Activated CD4-positive, alpha-beta T cell treated with anti-CD3 and anti-CD28 coated beads for 36 hours (primary cell): ENCODE results near the gene MMP2. TPM values are rescaled to one million over a fixed set of nuclear protein-coding genes. Genes with fewer than 3 reads are reported as not detected.

ENCODE experiments used
- ATAC-seq: fragments of 200-7000 bp; cut with Tn5 transposase; one replicate; pipeline ENCODE4 v1.10.0; 2021; ENCODE audit warnings: mild to moderate bottlenecking, moderate library complexity
- CTCF ChIA-PET: fragments of 350-600 bp; sonication (Branson Sonifier 250); formaldehyde crosslinking; loops from one replicate; lab custom pipeline; 2021; ENCODE audit warnings: antibody characterized with exemption; lab: Charles Lee
- POLR2A ChIA-PET: fragments of 350-600 bp; sonication (Branson Sonifier 250); formaldehyde crosslinking; loops from one replicate; lab custom pipeline; 2021; ENCODE audit warnings: antibody characterized with exemption, inconsistent platforms; lab: Charles Lee
- DNase-seq: peaks from one replicate; pipeline ENCODE4 v3.0.0-alpha.2; 2020
- H3K27ac Mint-ChIP-seq: one replicate; pipeline ENCODE4 v1.8.0; 2021; ENCODE audit warnings: mixed read lengths
- H3K27me3 Mint-ChIP-seq: one replicate; pipeline ENCODE4 v1.8.0; 2021; ENCODE audit warnings: mixed read lengths
- H3K36me3 Mint-ChIP-seq: one replicate; pipeline ENCODE4 v1.8.0; 2021; ENCODE audit warnings: low read depth, mixed read lengths
- H3K4me1 Mint-ChIP-seq: one replicate; pipeline ENCODE4 v1.8.0; 2021; ENCODE audit warnings: mixed read lengths
- H3K4me3 Mint-ChIP-seq: one replicate; pipeline ENCODE4 v1.8.0; 2021; ENCODE audit warnings: mild to moderate bottlenecking, moderate library complexity, mixed read lengths
- H3K9me3 Mint-ChIP-seq: one replicate; pipeline ENCODE4 v1.8.0; 2021; ENCODE audit warnings: low read depth, mixed read lengths
- intact Hi-C, 2 experiments: fragments of 100-400 bp; cut with DNase I in 1 of 2; cut with micrococcal nuclease in 1 of 2; formaldehyde crosslinking; loops; one replicate each; pipeline versions ENCODE4 v1.14.2 to v1.15.1; 2022 to 2024; cut with DNase I, micrococcal nuclease
- total RNA-seq, 2 experiments: library from RNA; stranded (reverse); gene quantifications; one replicate each; pipeline ENCODE4 v1.2.3, GENCODE V29; 2021

MMP2 gene
- total RNA-seq, 2 experiments from 2014 or later, result not detected

DNA sequence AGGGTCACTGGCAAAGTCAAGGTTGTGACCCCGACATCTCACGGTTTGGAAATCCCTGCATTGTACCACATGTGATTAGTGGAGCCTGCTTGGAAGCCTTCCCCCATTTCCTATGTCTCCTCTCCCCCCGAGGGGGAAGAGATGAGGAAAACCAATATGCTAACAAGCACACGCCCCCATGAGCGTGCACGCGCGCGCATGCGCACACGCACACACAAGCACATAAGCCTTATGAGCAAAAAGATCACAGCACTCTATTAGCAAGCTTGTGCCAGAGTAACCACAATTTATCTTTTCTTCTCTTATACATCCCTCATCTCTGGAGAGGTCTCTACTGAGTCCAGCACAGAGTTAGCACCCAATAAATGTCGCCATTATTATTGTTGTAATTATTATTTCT, 31.8 kb upstream of the MMP2 start:
- H3K4me1 Mint-ChIP-seq, result peaks cover 2% of the 10 kb centered on the region

GRCh38 chr16:55452996-55453395, 26.0 kb upstream of the MMP2 start:
- ATAC-seq, result no peak
- Mint-ChIP-seq H3K4me3 (no peak overlapping the region), H3K36me3 (no peaks in the 10 kb centered on the region), H3K4me1 (no peaks in the 10 kb centered on the region), H3K27ac (no peak overlapping the region), H3K9me3 (peaks cover 1% of the 10 kb centered on the region), H3K27me3 (peaks cover 5% of the 10 kb centered on the region)
- ChIA-PET CTCF (interaction anchor here (0.6 to 1.0 kb wide), 2 partner anchors 251 to 745 kb away, joined by 3 read pairs; no protein-coding TSS in a partner anchor), POLR2A (no interaction called here)
- intact Hi-C loops, result no loop called here
- no peak for DNase-seq

More for the DNA sequence above, 31.8 kb upstream of the MMP2 start:
- DNase-seq, result no peak
- Mint-ChIP-seq H3K9me3 (no peaks in the 10 kb centered on the region), H3K27me3 (peaks cover 6% of the 10 kb centered on the region), H3K36me3 (no peaks in the 10 kb centered on the region), H3K4me3 (no peak overlapping the region), H3K27ac (no peak overlapping the region)
- CTCF ChIA-PET, result no interaction called here
- ATAC-seq, result no peak
- POLR2A ChIA-PET, result no interaction called here
- intact Hi-C loops, result no loop called here

DNA sequence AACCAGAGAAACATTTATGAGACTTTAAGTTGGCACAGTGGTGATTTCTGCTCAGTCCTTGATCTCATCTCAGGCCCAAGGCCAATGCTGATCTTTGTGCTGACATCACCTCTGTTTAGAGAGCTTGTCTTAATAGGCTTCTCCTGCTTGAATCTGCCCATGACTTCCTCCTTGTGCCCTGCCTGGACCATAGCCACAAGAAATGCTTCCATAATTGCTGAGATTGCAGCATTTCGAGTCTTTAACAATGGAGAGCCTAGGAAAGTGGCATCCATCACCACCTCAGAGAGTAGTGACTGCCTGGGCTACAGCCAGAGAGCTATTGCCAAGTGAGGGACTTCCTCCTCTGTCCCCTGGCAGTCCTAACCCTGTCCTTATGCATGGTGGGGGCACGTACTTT, 25.1 kb upstream of the MMP2 start:
- Mint-ChIP-seq H3K9me3 (peaks cover 1% of the 10 kb centered on the region), H3K4me1 (no peaks in the 10 kb centered on the region), H3K27me3 (peaks cover 5% of the 10 kb centered on the region), H3K36me3 (no peaks in the 10 kb centered on the region), H3K27ac (no peak overlapping the region), H3K4me3 (no peak overlapping the region)
- POLR2A ChIA-PET, result interaction anchor here (0.6 kb wide), 1 partner anchor 1576 kb away, joined by 3 read pairs; no protein-coding TSS in a partner anchor
- DNase-seq, result no peak
- intact Hi-C loops, result no loop called here
- no peak for ATAC-seq
- CTCF ChIA-PET, result interaction anchor here (0.7 kb wide), 1 partner anchor 42 kb away, joined by 4 read pairs; no protein-coding TSS in a partner anchor

DNA sequence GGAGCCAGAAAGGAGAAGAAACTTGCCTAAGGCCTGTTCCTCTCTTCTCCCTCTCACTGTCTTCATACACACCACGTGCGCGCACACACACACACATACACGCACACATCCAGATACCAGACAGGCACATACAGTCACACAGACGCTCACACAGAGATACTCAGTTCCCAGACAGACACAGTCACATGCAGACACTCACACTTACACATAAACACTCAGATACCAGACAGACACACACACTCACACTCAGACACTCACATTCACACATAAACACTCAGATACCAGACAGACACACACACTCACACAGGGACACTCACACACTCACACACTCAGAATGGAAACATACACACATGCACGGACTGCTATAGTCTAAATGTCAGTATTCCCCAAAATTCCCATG, 24.1 kb upstream of the MMP2 start:
- CTCF ChIA-PET, result interaction anchor here (0.7 kb wide), 1 partner anchor 10 kb away, joined by 4 read pairs; no protein-coding TSS in a partner anchor
- no peak for ATAC-seq

DNA sequence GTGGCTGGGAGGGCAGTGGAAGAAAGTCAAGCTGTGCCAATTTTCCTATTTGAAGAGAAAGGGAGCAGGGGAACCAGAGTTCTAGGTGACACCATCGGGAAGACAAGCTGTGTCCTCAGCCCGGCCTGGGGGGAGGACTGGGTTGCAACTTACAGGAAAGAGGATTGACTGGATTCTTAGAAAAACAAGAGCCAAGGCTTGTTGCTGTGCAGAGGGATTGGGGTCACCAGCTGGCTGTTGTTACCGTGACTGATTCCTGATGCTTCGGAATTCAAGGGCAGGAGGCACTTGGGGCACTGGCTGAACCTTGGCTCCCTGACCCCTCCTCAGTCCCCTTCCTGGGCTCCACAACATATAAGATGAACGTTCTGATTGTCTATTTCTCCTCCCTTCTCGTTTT, 16.8 kb upstream of the MMP2 start:
- H3K27me3 Mint-ChIP-seq, result peaks cover 6% of the 10 kb centered on the region
- ChIA-PET POLR2A (no interaction called here), CTCF (interaction anchor here (1.2 to 5.8 kb wide), 2 partner anchors 9 to 242 kb away, joined by 5 to 112 read pairs; no protein-coding TSS in a partner anchor)
- no peak overlapping the region for H3K4me3 Mint-ChIP-seq
- no peaks in the 10 kb centered on the region for H3K4me1 Mint-ChIP-seq
- ATAC-seq (no peak), DNase-seq (no peak)
- intact Hi-C loops, result loop anchor here (10.0 kb wide), 2 partner anchors 733 to 853 kb away; partner anchors contain the start of gene GNAO1 (in 1 of the 2)
- no peaks in the 10 kb centered on the region for H3K9me3 Mint-ChIP-seq
- no peak overlapping the region for H3K27ac Mint-ChIP-seq
- H3K36me3 Mint-ChIP-seq, result no peaks in the 10 kb centered on the region

More for the DNA sequence above, 24.1 kb upstream of the MMP2 start:
- DNase-seq, result no peak
- Mint-ChIP-seq H3K36me3 (no peaks in the 10 kb centered on the region), H3K27ac (no peak overlapping the region), H3K9me3 (peaks cover 1% of the 10 kb centered on the region), H3K4me3 (no peak overlapping the region), H3K4me1 (no peaks in the 10 kb centered on the region), H3K27me3 (peaks cover 5% of the 10 kb centered on the region)
- POLR2A ChIA-PET, result no interaction called here
- intact Hi-C loops, result no loop called here

GRCh38 chr16:55464375-55464774, 14.6 kb upstream of the MMP2 start:
- POLR2A ChIA-PET, result no interaction called here
- ATAC-seq, result no peak
- H3K27me3 Mint-ChIP-seq, result peaks cover 8% of the 10 kb centered on the region
- intact Hi-C loops, result loop anchor here (2.0 to 10.0 kb wide), 4 partner anchors 378 to 854 kb away; partner anchors contain the start of gene GNAO1 (in 1 of the 2)
- no peak overlapping the region for H3K4me3 Mint-ChIP-seq
- H3K9me3 Mint-ChIP-seq, result no peaks in the 10 kb centered on the region
- no peaks in the 10 kb centered on the region for H3K36me3 Mint-ChIP-seq
- no peaks in the 10 kb centered on the region for H3K4me1 Mint-ChIP-seq
- no peak for DNase-seq
- CTCF ChIA-PET, result interaction anchor here (0.6 to 5.8 kb wide), 64 partner anchors 8 to 1519 kb away, joined by 3 to 112 read pairs (median 4); partner anchors contain the start of gene LPCAT2
- no peak overlapping the region for H3K27ac Mint-ChIP-seq

DNA sequence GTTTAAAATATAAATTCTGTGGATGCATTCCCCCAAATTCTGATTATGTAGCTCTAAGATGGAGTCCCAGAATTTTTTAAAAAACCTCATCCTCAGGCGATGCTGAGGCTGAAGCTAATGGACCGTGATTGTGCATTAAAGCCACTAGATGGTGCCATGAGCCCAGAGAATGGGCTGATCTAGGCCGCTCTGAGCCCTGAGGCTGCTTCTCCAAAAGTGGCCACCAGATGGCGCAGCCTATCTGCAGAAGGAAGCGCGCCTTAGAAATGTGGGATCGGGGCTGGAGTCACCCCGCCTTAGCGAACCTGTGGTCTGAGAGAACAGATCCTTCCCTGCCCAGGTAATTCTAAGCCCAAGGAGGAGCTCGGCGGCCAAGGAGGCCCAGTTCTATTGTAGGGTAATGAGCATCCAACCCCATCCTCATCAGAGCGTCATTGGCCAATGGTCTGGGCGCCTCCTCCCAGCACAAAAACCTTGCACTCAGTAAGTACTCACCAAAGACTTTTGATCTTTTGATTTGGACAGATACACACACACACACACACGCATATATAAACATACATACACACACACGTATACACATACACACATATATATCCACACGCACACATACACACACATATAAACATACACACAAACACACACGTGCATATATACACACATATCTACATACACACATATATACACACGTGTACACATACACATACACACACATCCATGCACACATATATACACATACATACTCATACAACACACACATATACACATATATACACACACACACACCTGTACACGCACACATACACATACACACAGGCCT, 13.7 kb upstream of the MMP2 start:
- Mint-ChIP-seq H3K4me3 (no peak overlapping the region), H3K9me3 (no peaks in the 10 kb centered on the region), H3K36me3 (no peaks in the 10 kb centered on the region), H3K27me3 (peaks cover 11% of the 10 kb centered on the region), H3K27ac (no peak overlapping the region), H3K4me1 (no peaks in the 10 kb centered on the region)
- ChIA-PET CTCF (interaction anchor here (0.6 to 5.8 kb wide), 69 partner anchors 8 to 1520 kb away, joined by 3 to 112 read pairs (median 4); partner anchors contain the start of gene LPCAT2), POLR2A (no interaction called here)
- DNase-seq (peak; percentile 91), ATAC-seq (peak; percentile 95)
- intact Hi-C loops, result loop anchor here (1.0 to 10.0 kb wide), 9 partner anchors 78 to 854 kb away; partner anchors contain the start of gene GNAO1 (in 1 of the 2)

DNA sequence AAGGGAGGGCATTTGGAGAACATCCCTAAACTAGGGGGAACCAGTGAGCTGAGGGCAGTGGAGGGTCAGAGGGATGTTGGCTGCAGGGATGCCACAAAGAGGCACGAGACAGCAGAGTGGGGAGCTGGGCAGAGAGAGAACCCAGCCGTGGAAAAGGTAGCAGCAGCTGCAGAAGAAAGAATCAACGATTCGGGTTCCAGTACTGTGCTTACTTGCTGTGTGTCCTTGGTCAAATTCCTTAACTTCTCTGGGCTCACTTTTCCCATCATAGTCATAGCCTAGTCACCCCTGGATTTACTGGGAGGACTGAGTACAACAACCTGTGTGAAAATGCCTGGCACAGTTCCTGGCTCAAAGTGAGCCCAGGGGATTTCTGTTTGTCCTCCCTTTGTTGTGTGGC, 12.8 kb upstream of the MMP2 start:
- CTCF ChIA-PET, result interaction anchor here (1.6 to 5.8 kb wide), 6 partner anchors 25 to 238 kb away, joined by 3 to 112 read pairs (median 10); no protein-coding TSS in a partner anchor
- Mint-ChIP-seq H3K4me3 (no peak overlapping the region), H3K27me3 (peaks cover 11% of the 10 kb centered on the region)

GRCh38 chr16:55467898-55468297, 11.1 kb upstream of the MMP2 start:
- Mint-ChIP-seq H3K4me3 (no peak overlapping the region), H3K27ac (no peak overlapping the region), H3K4me1 (peaks cover 16% of the 10 kb centered on the region), H3K36me3 (no peaks in the 10 kb centered on the region), H3K9me3 (peaks cover 2% of the 10 kb centered on the region), H3K27me3 (peaks cover 11% of the 10 kb centered on the region)
- ChIA-PET POLR2A (no interaction called here), CTCF (interaction anchor here (0.7 to 4.3 kb wide), 5 partner anchors 24 to 887 kb away, joined by 3 to 27 read pairs (median 5); no protein-coding TSS in a partner anchor)
- ATAC-seq (no peak), DNase-seq (no peak)
- intact Hi-C loops, result loop anchor here (5.0 to 10.0 kb wide), 3 partner anchors 174 to 847 kb away; partner anchors contain the start of gene GNAO1 (in 1 of the 2)

More for the DNA sequence above, 12.8 kb upstream of the MMP2 start:
- Mint-ChIP-seq H3K27ac (no peak overlapping the region), H3K36me3 (no peaks in the 10 kb centered on the region), H3K4me1 (peaks cover 2% of the 10 kb centered on the region), H3K9me3 (no peaks in the 10 kb centered on the region)
- ATAC-seq (no peak), DNase-seq (no peak)
- POLR2A ChIA-PET, result no interaction called here
- intact Hi-C loops, result loop anchor here (5.0 to 10.0 kb wide), 3 partner anchors 176 to 849 kb away; partner anchors contain the start of gene GNAO1 (in 1 of the 2)

- Mint-ChIP-seq H3K36me3 (no peaks in the 10 kb centered on the region), H3K9me3 (peaks cover 2% of the 10 kb centered on the region), H3K4me1 (peaks cover 18% of the 10 kb centered on the region), H3K27ac (no peak overlapping the region), H3K27me3 (peaks cover 13% of the 10 kb centered on the region), H3K4me3 (no peak overlapping the region)
- POLR2A ChIA-PET, result no interaction called here
- ATAC-seq (no peak), DNase-seq (no peak)
- intact Hi-C loops, result loop anchor here (5.0 to 10.0 kb wide), 3 partner anchors 174 to 846 kb away; partner anchors contain the start of gene GNAO1 (in 1 of the 2)
- CTCF ChIA-PET, result interaction anchor here (0.9 to 4.3 kb wide), 4 partner anchors 25 to 234 kb away, joined by 5 to 27 read pairs (median 12); no protein-coding TSS in a partner anchor
Observed at GRCh38 chr16:55468352-55468990, 10.5 kb upstream of the MMP2 start.
